Measurements from ENCODE around the gene TATDN3. TPM values are rescaled to one million over a fixed set of nuclear protein-coding genes. Genes with fewer than 3 reads are reported as not detected.
A peak's percentile ranks its signal among the peaks of the same experiment; 100 is the strongest.

Gene TATDN3
- total RNA-seq, 6 donors from 2014 or later = 7.5 to 14.9 (median 11.7) TPM

DNA sequence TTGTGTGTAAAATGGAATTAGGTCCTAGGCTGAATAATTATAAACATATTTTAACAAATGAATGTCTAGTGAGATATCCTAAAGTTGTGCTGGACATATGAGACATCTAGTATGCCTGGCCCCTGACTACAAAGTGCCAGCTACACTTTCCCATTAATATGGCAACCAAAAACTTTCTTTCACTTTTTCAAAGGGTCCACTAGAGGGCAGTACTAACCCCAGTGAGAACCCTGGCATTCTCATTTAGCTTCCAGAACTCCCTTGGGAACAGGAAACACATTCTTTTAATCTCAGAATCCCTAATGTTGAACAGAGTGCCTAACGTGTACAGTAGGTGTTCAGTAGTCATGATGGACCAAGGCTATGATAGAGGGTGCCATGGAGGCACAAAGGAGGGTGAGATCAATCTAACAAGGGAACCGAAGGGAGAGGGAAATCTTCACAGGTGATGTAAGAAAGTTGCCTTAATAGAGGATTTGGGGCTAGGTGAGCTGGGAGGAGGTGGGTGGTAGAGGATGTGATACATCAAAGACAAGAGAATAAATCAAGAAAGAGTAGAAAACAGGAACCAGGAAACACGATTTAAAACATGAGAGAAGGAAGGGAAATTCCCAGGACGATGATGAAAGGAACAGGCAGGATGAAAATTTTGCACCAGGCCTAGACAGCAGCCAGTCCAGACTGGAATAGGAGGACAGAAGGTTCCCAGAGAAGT is 41.7 kb upstream of the TATDN3 start:
- H3K27me3 ChIP-seq = no peaks in the 10 kb centered on the region
- DNase-seq (no peak), ATAC-seq (ENCODE audit: low FRiP score in 2 of 2) (peak; percentile 70 to 77)
- H3K27ac ChIP-seq = peak overlapping the region in 2 of 4 donors; percentile 40 to 46
- no peaks in the 10 kb centered on the region for H3K9me3 ChIP-seq
- no peaks in the 10 kb centered on the region for H3K36me3 ChIP-seq
- peaks cover 17 to 42% (median 33%) of the 10 kb centered on the region in 4 donors for H3K4me1 ChIP-seq
- WGBS, 2 donors = 26 to 39% methylated on average over 4 of the region's 4 CpGs
- TF ChIP-seq EP300 (IDR thresholded peaks at IDR 0.05) = no peak
- TF ChIP-seq CTCF (IDR thresholded peaks at IDR 0.05) = peak; percentile 43 to 72 (median 59)
- H3K4me3 ChIP-seq = no peak overlapping the region

DNA sequence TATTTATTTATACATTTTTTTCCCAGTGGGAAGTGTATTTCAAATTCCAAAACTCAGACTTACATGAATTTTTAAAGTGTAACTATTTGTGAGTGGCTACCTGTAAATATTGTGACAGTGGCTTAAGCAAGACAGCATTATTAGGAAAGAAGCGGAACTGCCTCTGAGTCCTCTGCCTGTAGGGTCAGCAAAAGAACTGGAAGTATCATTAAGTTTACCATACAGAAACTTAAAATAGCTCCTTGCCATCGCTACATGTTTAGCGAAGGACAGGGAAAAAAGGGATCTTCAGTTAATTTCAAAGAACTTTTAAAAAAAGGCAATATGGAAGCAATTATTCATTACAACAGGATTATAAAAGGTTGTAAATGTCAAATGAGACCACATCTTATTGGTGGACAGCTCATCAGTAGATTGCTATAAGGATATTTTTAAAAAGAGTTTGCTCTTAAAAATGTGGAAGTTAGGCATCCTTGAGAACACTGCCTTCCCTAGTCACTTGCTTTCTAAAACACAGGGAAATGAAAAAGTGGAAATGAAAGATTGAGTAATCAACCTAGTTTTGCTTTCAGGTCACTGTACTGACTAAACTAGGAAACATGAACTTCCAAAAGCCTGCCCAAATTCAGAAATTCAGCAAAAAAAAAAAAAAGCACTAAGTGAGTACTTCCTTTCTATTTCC is 39.3 kb upstream of the TATDN3 start:
- Histone ChIP-seq H3K27me3 (no peaks in the 10 kb centered on the region), H3K36me3 (peaks cover 0 to 4% (median 0%) of the 10 kb centered on the region in 4 donors), H3K9me3 (no peaks in the 10 kb centered on the region), H3K4me1 (peaks cover 17 to 42% (median 34%) of the 10 kb centered on the region in 4 donors), H3K27ac (peak overlapping the region; percentile 15 to 70 (median 34)), H3K4me3 (peak overlapping the region in 2 of 4 donors; percentile 21 to 22)
- DNase-seq (no peak), ATAC-seq (ENCODE audit: low FRiP score in 2 of 2) (peak in 1 of 2 donors; percentile 88)
- TF ChIP-seq CTCF (IDR thresholded peaks at IDR 0.05) (no peak), EP300 (IDR thresholded peaks at IDR 0.05) (no peak), POLR2AphosphoS5 (IDR thresholded peaks at IDR 0.05) (no peak), POLR2A (IDR thresholded peaks at IDR 0.05) (no peak)
- 47 to 75% methylated on average over 3 of the region's 3 CpGs for WGBS, 2 donors

DNA sequence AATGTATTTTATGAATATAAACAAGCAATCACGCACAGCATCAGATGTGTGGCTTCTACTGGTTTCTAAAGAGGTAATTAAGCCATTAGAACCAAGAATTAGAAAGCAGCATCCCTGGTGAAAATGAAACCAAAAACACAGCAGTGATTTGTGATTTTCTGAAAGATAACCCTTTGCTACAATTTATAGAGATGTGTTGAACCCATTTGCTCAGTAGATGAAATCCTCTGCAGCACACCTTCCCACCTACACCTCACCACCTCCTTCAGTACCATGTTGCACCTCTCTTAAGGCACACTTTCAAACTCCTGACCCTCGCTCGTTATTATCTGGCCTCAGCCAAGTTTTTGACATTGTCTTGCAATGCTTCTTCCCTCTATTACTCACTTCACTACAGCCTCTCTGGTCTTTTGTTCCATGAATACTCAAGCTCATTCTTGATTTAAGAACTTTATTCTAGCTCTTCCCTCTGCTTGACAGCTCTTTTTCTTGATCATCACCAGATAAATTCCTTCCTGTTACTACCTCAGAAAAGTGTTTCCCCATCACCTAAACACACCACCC is 38.7 kb upstream of the TATDN3 start:
- DNase-seq (no peak), ATAC-seq (ENCODE audit: low FRiP score in 2 of 2) (peak in 1 of 2 donors; percentile 51)
- peak overlapping the region in 3 of 4 donors; percentile 11 to 22 (median 21) for H3K4me3 ChIP-seq
- 39 to 41% methylated on average over 3 of the region's 3 CpGs for WGBS, 2 donors
- H3K27ac ChIP-seq = peak overlapping the region; percentile 15 to 70 (median 34)
- H3K4me1 ChIP-seq = peaks cover 17 to 42% (median 34%) of the 10 kb centered on the region in 4 donors
- no peaks in the 10 kb centered on the region for H3K27me3 ChIP-seq
- TF ChIP-seq POLR2AphosphoS5 (IDR thresholded peaks at IDR 0.05) (no peak), EP300 (IDR thresholded peaks at IDR 0.05) (no peak), CTCF (IDR thresholded peaks at IDR 0.05) (no peak), POLR2A (IDR thresholded peaks at IDR 0.05) (no peak)
- no peaks in the 10 kb centered on the region for H3K9me3 ChIP-seq
- peaks cover 0 to 4% (median 0%) of the 10 kb centered on the region in 4 donors for H3K36me3 ChIP-seq

DNA sequence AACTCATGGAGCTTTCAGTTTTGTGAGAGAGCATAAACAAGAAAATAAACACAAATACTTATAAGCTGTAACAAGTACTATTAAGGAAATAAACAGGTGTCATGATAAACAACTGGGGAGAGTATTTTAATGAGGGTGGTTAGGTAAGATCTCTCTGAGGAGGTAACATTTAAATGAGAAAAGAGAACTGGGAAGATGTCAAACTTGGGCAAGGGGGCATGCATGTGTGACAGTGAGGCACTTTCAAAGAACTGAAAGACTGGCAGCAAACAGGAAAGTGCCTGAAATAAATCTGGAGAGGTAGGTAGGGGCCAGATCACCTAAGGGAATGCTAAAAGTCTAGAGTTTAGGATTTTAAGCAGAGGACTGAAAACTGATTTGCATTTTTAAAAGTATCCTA is 37.9 kb upstream of the TATDN3 start:
- H3K27ac ChIP-seq = peak overlapping the region in 2 of 4 donors; percentile 2 to 52
- no peak for TF ChIP-seq POLR2AphosphoS5 (IDR thresholded peaks at IDR 0.05)
- no peak for TF ChIP-seq POLR2A (IDR thresholded peaks at IDR 0.05)
- TF ChIP-seq CTCF (IDR thresholded peaks at IDR 0.05) = no peak
- no peak for TF ChIP-seq EP300 (IDR thresholded peaks at IDR 0.05)

More for the DNA sequence above, 37.9 kb upstream of the TATDN3 start:
- ATAC-seq (ENCODE audit: low FRiP score in 2 of 2) = no peak
- Histone ChIP-seq H3K4me3 (no peak overlapping the region), H3K4me1 (peaks cover 17 to 42% (median 34%) of the 10 kb centered on the region in 4 donors), H3K27me3 (no peaks in the 10 kb centered on the region), H3K36me3 (peaks cover 0 to 4% (median 0%) of the 10 kb centered on the region in 4 donors), H3K9me3 (no peaks in the 10 kb centered on the region)
- no peak for DNase-seq
